Measurements from ENCODE around the gene WNT7B.

WNT7B gene

GRCh38 chr22:45892681-45893461 lies 84.1 kb downstream of the WNT7B start:
- Mint-ChIP-seq H3K27ac (no peak overlapping the region), H3K4me3 (no peak overlapping the region), H3K9me3 (no peaks in the 10 kb centered on the region), H3K27me3 (peaks cover 39% of the 10 kb centered on the region), H3K36me3 (ENCODE audit: low read depth) (no peaks in the 10 kb centered on the region), H3K4me1 (ENCODE audit: low read depth) (no peaks in the 10 kb centered on the region)
- intact Hi-C loops (cut with micrococcal nuclease): no loop called here

GRCh38 chr22:45891996-45892621 lies 84.9 kb downstream of the WNT7B start:
- intact Hi-C loops (cut with micrococcal nuclease): no loop called here
- no peaks in the 10 kb centered on the region for H3K4me1 Mint-ChIP-seq (ENCODE audit: low read depth)
- H3K9me3 Mint-ChIP-seq: no peaks in the 10 kb centered on the region
- peaks cover 39% of the 10 kb centered on the region for H3K27me3 Mint-ChIP-seq
- H3K36me3 Mint-ChIP-seq (ENCODE audit: low read depth): no peaks in the 10 kb centered on the region
- no peak overlapping the region for H3K4me3 Mint-ChIP-seq
- H3K27ac Mint-ChIP-seq: no peak overlapping the region

DNA sequence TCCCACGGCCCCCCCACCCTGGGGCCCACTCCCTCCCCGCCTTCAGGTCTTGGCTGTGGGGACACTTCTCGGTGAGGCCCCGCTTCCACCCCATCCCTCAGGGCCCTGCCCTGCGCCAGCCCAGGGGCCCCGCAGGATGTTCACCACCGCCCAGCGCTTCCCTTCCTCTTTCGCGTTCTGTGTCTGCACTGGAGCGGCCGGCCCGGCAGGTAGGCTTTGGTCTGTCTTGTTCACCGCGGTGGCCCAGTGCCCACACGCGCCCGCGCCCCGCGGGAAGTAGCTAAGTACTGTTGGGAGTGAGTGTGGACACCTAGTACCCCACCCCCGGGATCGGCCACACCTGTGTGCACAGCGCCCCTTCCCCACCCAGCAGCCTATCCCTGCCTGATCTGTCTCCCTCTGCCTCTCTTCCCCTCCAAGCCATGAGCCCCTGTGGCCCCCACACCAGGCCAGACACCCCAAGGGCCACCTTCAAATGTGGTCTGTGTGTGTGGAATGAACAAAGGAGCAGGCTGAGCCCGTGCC lies 85.4 kb downstream of the WNT7B start:
- Mint-ChIP-seq H3K4me3 (no peak overlapping the region), H3K36me3 (ENCODE audit: low read depth) (no peaks in the 10 kb centered on the region), H3K9me3 (no peaks in the 10 kb centered on the region), H3K27ac (no peak overlapping the region), H3K4me1 (ENCODE audit: low read depth) (no peaks in the 10 kb centered on the region), H3K27me3 (peaks cover 39% of the 10 kb centered on the region)
- intact Hi-C loops (cut with micrococcal nuclease): no loop called here

GRCh38 chr22:45891021-45891421 lies 85.9 kb downstream of the WNT7B start:
- Mint-ChIP-seq H3K4me3 (no peak overlapping the region), H3K9me3 (no peaks in the 10 kb centered on the region), H3K36me3 (ENCODE audit: low read depth) (no peaks in the 10 kb centered on the region), H3K4me1 (ENCODE audit: low read depth) (no peaks in the 10 kb centered on the region), H3K27me3 (peaks cover 39% of the 10 kb centered on the region), H3K27ac (no peak overlapping the region)
- intact Hi-C loops (cut with micrococcal nuclease): no loop called here

- Mint-ChIP-seq H3K27ac (no peak overlapping the region), H3K4me3 (no peak overlapping the region), H3K4me1 (ENCODE audit: low read depth) (no peaks in the 10 kb centered on the region), H3K36me3 (ENCODE audit: low read depth) (no peaks in the 10 kb centered on the region), H3K9me3 (no peaks in the 10 kb centered on the region), H3K27me3 (peaks cover 41% of the 10 kb centered on the region)
- intact Hi-C loops (cut with micrococcal nuclease): no loop called here
Observed at GRCh38 chr22:45890351-45890635, 86.7 kb downstream of the WNT7B start.

DNA sequence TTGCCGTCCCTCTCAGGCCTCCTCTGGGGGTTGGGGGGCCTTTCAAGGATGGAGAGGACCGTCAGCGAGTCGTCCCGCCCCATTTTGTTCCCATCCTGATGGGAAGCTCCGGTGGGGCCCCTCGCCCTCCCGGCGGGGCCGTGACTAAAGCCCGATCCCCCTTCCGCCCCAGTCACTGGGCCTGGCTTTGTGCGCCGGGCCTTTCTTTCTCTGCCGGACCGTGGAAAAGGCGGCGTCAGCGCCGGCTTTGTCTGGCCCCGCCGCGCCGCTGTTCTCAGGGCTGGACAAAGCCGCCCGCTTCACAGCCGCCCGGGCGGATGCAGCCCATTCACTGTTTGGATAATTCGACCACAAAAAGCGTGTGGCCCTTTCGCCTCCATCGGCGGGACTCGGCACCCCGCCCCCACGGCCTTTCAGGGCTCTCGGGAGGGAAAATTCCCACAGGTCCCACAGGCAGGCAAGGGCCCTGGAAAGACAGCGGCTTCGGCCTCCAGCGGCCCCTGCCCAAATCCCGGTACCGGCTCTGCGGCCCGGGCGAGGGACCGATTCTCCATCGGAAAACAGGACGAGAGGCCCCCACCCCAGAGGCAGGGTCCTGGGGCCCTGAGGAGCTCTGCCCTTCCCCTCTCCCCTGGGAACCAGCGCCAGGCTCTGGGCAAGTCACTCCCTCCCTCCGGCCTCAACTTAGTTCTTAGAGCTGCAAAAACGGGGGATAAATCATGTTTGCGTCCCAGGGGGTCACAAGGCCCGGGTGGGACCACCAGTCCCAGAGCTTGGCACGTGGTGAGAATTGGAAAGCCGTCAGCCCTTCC lies 87.2 kb downstream of the WNT7B start:
- H3K4me1 Mint-ChIP-seq (ENCODE audit: low read depth): no peaks in the 10 kb centered on the region
- no peaks in the 10 kb centered on the region for H3K9me3 Mint-ChIP-seq
- no peak overlapping the region for H3K27ac Mint-ChIP-seq
- no peak overlapping the region for H3K4me3 Mint-ChIP-seq
- intact Hi-C loops (cut with micrococcal nuclease): no loop called here
- H3K36me3 Mint-ChIP-seq (ENCODE audit: low read depth): no peaks in the 10 kb centered on the region
- H3K27me3 Mint-ChIP-seq: peaks cover 43% of the 10 kb centered on the region

DNA sequence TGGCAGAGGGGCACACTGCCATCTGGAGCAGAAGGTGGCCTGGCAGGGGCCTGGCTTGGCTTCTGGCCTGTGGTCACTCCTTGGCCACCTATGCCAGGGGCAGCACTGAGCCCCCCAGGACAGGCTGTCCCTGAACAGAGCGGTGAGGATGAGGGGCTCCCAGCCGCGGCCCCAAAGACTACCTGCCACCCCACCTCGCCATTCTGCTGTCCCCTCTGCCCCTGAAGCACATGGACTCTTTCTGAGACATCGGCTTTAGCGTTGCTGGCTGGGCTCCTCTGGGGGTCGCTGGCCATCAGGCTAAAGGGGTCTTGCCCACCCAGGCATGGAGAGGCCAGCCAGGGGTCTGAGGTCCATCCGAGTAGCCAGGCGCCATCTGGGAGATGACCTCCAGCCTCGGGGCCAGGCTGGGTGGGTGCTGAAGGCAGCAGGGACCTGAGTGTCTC lies 87.8 kb downstream of the WNT7B start:
- intact Hi-C loops (cut with micrococcal nuclease): no loop called here
- Mint-ChIP-seq H3K27ac (no peak overlapping the region), H3K27me3 (peaks cover 43% of the 10 kb centered on the region), H3K36me3 (ENCODE audit: low read depth) (no peaks in the 10 kb centered on the region), H3K9me3 (no peaks in the 10 kb centered on the region), H3K4me3 (no peak overlapping the region), H3K4me1 (ENCODE audit: low read depth) (no peaks in the 10 kb centered on the region)

- Mint-ChIP-seq H3K4me1 (ENCODE audit: low read depth) (no peaks in the 10 kb centered on the region), H3K27ac (no peak overlapping the region), H3K36me3 (ENCODE audit: low read depth) (no peaks in the 10 kb centered on the region), H3K27me3 (peaks cover 43% of the 10 kb centered on the region), H3K9me3 (no peaks in the 10 kb centered on the region), H3K4me3 (no peak overlapping the region)
- intact Hi-C loops (cut with micrococcal nuclease): no loop called here
Observed at GRCh38 chr22:45888221-45889092, 88.5 kb downstream of the WNT7B start.

GRCh38 chr22:45887202-45888131 lies 89.5 kb downstream of the WNT7B start:
- H3K27ac Mint-ChIP-seq: no peak overlapping the region
- intact Hi-C loops (cut with micrococcal nuclease): no loop called here
- no peaks in the 10 kb centered on the region for H3K4me1 Mint-ChIP-seq (ENCODE audit: low read depth)
- H3K36me3 Mint-ChIP-seq (ENCODE audit: low read depth): no peaks in the 10 kb centered on the region
- no peak overlapping the region for H3K4me3 Mint-ChIP-seq
- no peaks in the 10 kb centered on the region for H3K9me3 Mint-ChIP-seq
- H3K27me3 Mint-ChIP-seq: peaks cover 45% of the 10 kb centered on the region

GRCh38 chr22:45886540-45886939 lies 90.4 kb downstream of the WNT7B start:
- Mint-ChIP-seq H3K36me3 (ENCODE audit: low read depth) (no peaks in the 10 kb centered on the region), H3K4me1 (ENCODE audit: low read depth) (no peaks in the 10 kb centered on the region), H3K9me3 (no peaks in the 10 kb centered on the region), H3K27ac (no peak overlapping the region), H3K27me3 (peaks cover 48% of the 10 kb centered on the region), H3K4me3 (no peak overlapping the region)
- intact Hi-C loops (cut with micrococcal nuclease): no loop called here

GRCh38 chr22:45885941-45886395 lies 91.0 kb downstream of the WNT7B start:
- H3K9me3 Mint-ChIP-seq: no peaks in the 10 kb centered on the region

GRCh38 chr22:45885171-45885840 lies 91.7 kb downstream of the WNT7B start:
- H3K9me3 Mint-ChIP-seq: no peaks in the 10 kb centered on the region
- H3K4me1 Mint-ChIP-seq (ENCODE audit: low read depth): no peaks in the 10 kb centered on the region
- no peaks in the 10 kb centered on the region for H3K36me3 Mint-ChIP-seq (ENCODE audit: low read depth)
- peaks cover 51% of the 10 kb centered on the region for H3K27me3 Mint-ChIP-seq
- H3K4me3 Mint-ChIP-seq: no peak overlapping the region
- intact Hi-C loops (cut with micrococcal nuclease): no loop called here
- no peak overlapping the region for H3K27ac Mint-ChIP-seq

More at GRCh38 chr22:45885941-45886395, 91.0 kb downstream of the WNT7B start:
- Mint-ChIP-seq H3K27me3 (peaks cover 48% of the 10 kb centered on the region), H3K36me3 (ENCODE audit: low read depth) (no peaks in the 10 kb centered on the region), H3K27ac (no peak overlapping the region), H3K4me3 (no peak overlapping the region), H3K4me1 (ENCODE audit: low read depth) (no peaks in the 10 kb centered on the region)
- intact Hi-C loops (cut with micrococcal nuclease): no loop called here
